K562 (cell line): ENCODE measurements around the gene MAST4. TPM values are rescaled to one million over a fixed set of nuclear protein-coding genes. Genes with fewer than 3 reads are reported as not detected.

Source experiments
- ATAC-seq: fragments of 200-7000 bp; cut with Tn5 transposase; 3 replicates; pipeline ENCODE4 v1.9.1; 2020; ENCODE audit warnings: moderate library complexity
- BruUV-seq: library from RNA; stranded (reverse); fragments of 400-500 nt; replicated peaks from 2 replicates; lab custom pipeline; 2021; lab: Mats Ljungman, UMichigan
- CTCF ChIA-PET: fragments of 300-600 bp; formaldehyde crosslinking; extraction: SDS; loops from one replicate; lab custom pipeline; 2021; ENCODE audit warnings: low intra/inter-chr PET ratio; lab: Yijun Ruan, JAX
- POLR2A ChIA-PET: fragments of 300-600, 350-650 bp; sonication (Branson Sonifier 250); formaldehyde crosslinking; extraction: SDS; loops from one replicate; lab custom pipeline; 2021; ENCODE audit warnings: antibody characterized with exemption, inconsistent platforms; lab: Yijun Ruan, JAX
- DNase-seq, 4 experiments: peaks; one replicate each; pipeline versions ENCODE4 v3.0.0 to v3.0.0-alpha.2; 2011 to 2018; ENCODE audit warnings: low spot score in 3 of 4, mixed read lengths in 3 of 4; ENCODE audit errors: extremely low read depth in 1 of 4
- FAIRE-seq: peaks from 2 replicates; lab custom pipeline; 2011; peaks lifted over from hg19 to GRCh38; lab: Jason Lieb, UNC
- H2AFZ ChIP-seq: 2 replicates; pipeline ENCODE4 v1.6.0; 2011; ENCODE audit warnings: low read depth, low read length, control low read depth, inconsistent platforms
- H3K27ac ChIP-seq: fragments of 200-600 bp; 3 replicates; pipeline ENCODE4 v1.8.0; 2011; ENCODE audit warnings: low read depth, mild to moderate bottlenecking, control low read depth, inconsistent platforms, low read length, moderate library complexity, mixed read lengths; ENCODE audit errors: extremely low read depth
- H3K27me3 ChIP-seq, 2 experiments: fragments of 300-600 bp in 1 of 2; 2 replicates in 1 of 2; 3 replicates in 1 of 2; pipeline versions ENCODE4 v1.6.0 to v1.8.0; 2011; ENCODE audit warnings: inconsistent platforms in 2 of 2, low read length in 2 of 2, mild to moderate bottlenecking in 1 of 2, mixed read lengths in 1 of 2, moderate library complexity in 1 of 2; ENCODE audit not compliant: control insufficient read depth in 2 of 2, insufficient read depth in 2 of 2
- H3K36me3 ChIP-seq: fragments of 300-600 bp; 3 replicates; pipeline ENCODE4 v1.8.0; 2011; ENCODE audit warnings: mild to moderate bottlenecking, low read length, inconsistent platforms; ENCODE audit not compliant: control insufficient read depth, insufficient read depth
- H3K4me1 ChIP-seq, 2 experiments: fragments of 200-600 bp in 1 of 2; replicated peaks in 1 of 2; 2 replicates in 1 of 2; 3 replicates in 1 of 2; pipeline versions ENCODE4 v1.5.1 to v1.8.0; 2011; ENCODE audit warnings: inconsistent platforms in 2 of 2, low read length in 2 of 2, mild to moderate bottlenecking in 1 of 2, mixed read lengths in 1 of 2, moderate library complexity in 1 of 2; ENCODE audit not compliant: control insufficient read depth in 2 of 2, insufficient read depth in 2 of 2
- H3K4me2 ChIP-seq: 2 replicates; pipeline ENCODE4 v1.6.1; 2011; ENCODE audit warnings: low read length, control low read depth, inconsistent platforms, mixed read lengths; ENCODE audit not compliant: insufficient read depth
- H3K4me3 ChIP-seq: fragments of 200-600 bp; sonication (generic), shearing (Covaris generic); 2 replicates; pipeline ENCODE4 v1.5.1; 2016; ENCODE audit warnings: control low read depth, inconsistent platforms
- H3K79me2 ChIP-seq: fragments of 200-600 bp; 3 replicates; pipeline ENCODE4 v1.8.0; 2011; ENCODE audit warnings: low read length, inconsistent platforms; ENCODE audit not compliant: control insufficient read depth, insufficient read depth
- H3K9ac ChIP-seq, 2 experiments: 2 replicates each; pipeline versions ENCODE4 v1.6.0 to v1.6.1; 2011; ENCODE audit warnings: low read depth in 2 of 2, low read length in 2 of 2, control low read depth in 1 of 2, inconsistent platforms in 1 of 2, mild to moderate bottlenecking in 1 of 2, mixed read lengths in 1 of 2; ENCODE audit not compliant: insufficient read depth in 1 of 2
- H3K9me1 ChIP-seq: one replicate; pipeline ENCODE4 v1.6.0; 2011; ENCODE audit warnings: inconsistent platforms, mild to moderate bottlenecking, low read length, moderate library complexity; ENCODE audit not compliant: control insufficient read depth, insufficient read depth
- H3K9me3 ChIP-seq: replicated peaks from 2 replicates; pipeline ENCODE4 v1.5.1; 2011; ENCODE audit warnings: low read depth, low read length, inconsistent platforms; ENCODE audit not compliant: control insufficient read depth, insufficient read depth
- H4K20me1 ChIP-seq: replicated peaks from 2 replicates; pipeline ENCODE4 v1.6.1; 2011; ENCODE audit warnings: low read length, inconsistent platforms, mixed read lengths; ENCODE audit not compliant: control insufficient read depth, insufficient read depth
- CBX3 ChIP-seq, 2 experiments: IDR thresholded peaks; 1 replicate in 1 of 2; 2 replicates in 1 of 2; pipeline ENCODE4 v1.6.1; 2012; ENCODE audit warnings: inconsistent platforms in 2 of 2, low read length in 2 of 2, borderline replicate concordance in 1 of 2, control low read depth in 1 of 2
- ELF1 ChIP-seq: fragments of 200-800 bp; sonication (Bioruptor generic); IDR thresholded peaks from 2 replicates; pipeline ENCODE4 v1.6.1; 2016; ENCODE audit warnings: missing genetic modification characterization, missing compliant biosample characterization
- ILF3 ChIP-seq: fragments of 450-650 bp; IDR thresholded peaks from 2 replicates; pipeline ENCODE4 v1.6.1; 2018; ENCODE audit warnings: antibody characterized with exemption, mild to moderate bottlenecking, moderate library complexity, borderline replicate concordance
- KDM5B ChIP-seq: fragments of 200-600 bp; sonication (generic); IDR thresholded peaks from 2 replicates; pipeline ENCODE4 v1.6.1; 2012; ENCODE audit warnings: low read depth, mild to moderate bottlenecking, moderate library complexity, low read length, control low read depth, inconsistent platforms; ENCODE audit not compliant: insufficient replicate concordance
- SRSF9 ChIP-seq: fragments of 200-400 bp; formaldehyde crosslinking; IDR thresholded peaks from 2 replicates; pipeline ENCODE4 v1.6.1; 2017; ENCODE audit warnings: low read depth, low read length, borderline replicate concordance
- TCF7 ChIP-seq: sonication (generic); IDR thresholded peaks from 2 replicates; pipeline ENCODE4 v1.6.1; 2016; ENCODE audit warnings: antibody characterized with exemption, borderline replicate concordance
- ZBTB11 ChIP-seq, 3 experiments: fragments of 200-800 bp in 1 of 3; fragments of 250-450 bp in 1 of 3; fragments of 450-650 bp in 1 of 3; sonication (Bioruptor Pico) in 1 of 3; sonication (Bioruptor generic) in 1 of 3; formaldehyde crosslinking in 1 of 3; IDR thresholded peaks; 2 replicates each; pipeline versions ENCODE4 v1.6.1 to v1.8.0; 2016 to 2022; ENCODE audit warnings: mild to moderate bottlenecking in 2 of 3, missing genetic modification characterization in 2 of 3, missing compliant biosample characterization in 1 of 3, moderate library complexity in 1 of 3
- in situ Hi-C: fragments of 300-500 bp; cut with MboI; formaldehyde crosslinking; loops from 4 replicates; pipeline ENCODE4 v1.15.0; 2018; ENCODE audit warnings: inconsistent platforms, mixed read lengths
- intact Hi-C: fragments of 100-400 bp; cut with micrococcal nuclease; formaldehyde crosslinking; loops from 2 replicates; pipeline ENCODE4 v1.14.2; 2022
- polyA plus RNA-seq, 8 experiments: library from polyadenylated mRNA; depleted of rRNA in 4 of 8; stranded (reverse) in 5 of 8; unstranded in 3 of 8; fragments of >200 nt; fragmentation: Nextera tagmentation in 2 of 8; fragmentation: Illumina TruSeq in 1 of 8; extraction: Ambion mirVana in 2 of 8; extraction: Trizol in 1 of 8; gene quantifications; 2 replicates each; pipeline versions ENCODE4 v1.2.1 to v1.2.3, GENCODE V29; 2011 to 2014; ENCODE audit warnings: inconsistent platforms in 1 of 8, missing spikeins in 1 of 8
- total RNA-seq, 7 experiments: library from RNA; depleted of rRNA in 6 of 7; stranded (reverse); fragments of >200 nt in 6 of 7; fragmentation: Illumina TruSeq in 2 of 7; extraction: Trizol in 2 of 7; gene quantifications; 2 replicates each; pipeline versions ENCODE4 v1.2.1 to v1.2.3, GENCODE V29; 2011 to 2021; ENCODE audit warnings: low replicate concordance in 1 of 7

MAST4 gene
- total and polyA plus RNA-seq, 9 of the 15 experiments (the other 6 are each of a cell fraction or from before 2014, with no cell fraction given): 0.88 to 10.1 (median 5.2) TPM

- in situ Hi-C loops (no loop called here), intact Hi-C loops (no loop called here)
- no peaks in the 10 kb centered on the region for H3K36me3 ChIP-seq
- H3K4me1 ChIP-seq: no peaks in the 10 kb centered on the region
- FAIRE-seq (no peak), DNase-seq (no peak), ATAC-seq (no peak)
- H3K4me2 ChIP-seq: no peak overlapping the region
- no peaks in the 10 kb centered on the region for H4K20me1 ChIP-seq
- no TSS peak for BruUV-seq
- H3K27me3 ChIP-seq: peaks cover 9 to 13% of the 10 kb centered on the region in 2 experiments; a peak in 4 of 5 replicates
- no peak overlapping the region for H2AFZ ChIP-seq
- H3K9me3 ChIP-seq: no peaks in the 10 kb centered on the region
- H3K9me1 ChIP-seq: no peaks in the 10 kb centered on the region
- no peaks in the 10 kb centered on the region for H3K79me2 ChIP-seq
- no peak overlapping the region for H3K9ac ChIP-seq
- TF ChIP-seq ELF1 (tag) (no peak), SRSF9 (no peak), CBX3 (IDR thresholded peaks at IDR 0.05; ENCODE audit: borderline replicate concordance in 1 of 2, low read length in 2 of 2) (no peak), TCF7 (no peak), ILF3 (no peak), ZBTB11 (CRISPR knock-in tag; IDR thresholded peaks at IDR 0.05) (no peak), KDM5B (no peak)
- H3K27ac ChIP-seq: no peak overlapping the region
- CTCF ChIA-PET: no interaction called here
- POLR2A ChIA-PET: no interaction called here
- H3K4me3 ChIP-seq: no peak overlapping the region
Observed at GRCh38 chr5:66875315-66875714, 279.1 kb downstream of the MAST4 start.
